Trophoblast cell (in vitro differentiated cells and primary cell): ENCODE data around the gene HMGN3.
A peak's percentile ranks its signal among the peaks of the same experiment; 100 is the strongest.

ENCODE experiments used
- DNase-seq, 2 donors: peaks; one replicate each; pipeline ENCODE4 v3.0.0-alpha.2; 2016
- H2AFZ ChIP-seq: 2 replicates; pipeline ENCODE4 v1.6.1; 2013; ENCODE audit warnings: low read length, moderate library complexity, mild to moderate bottlenecking; ENCODE audit not compliant: insufficient read depth, poor library complexity
- H2AK5ac ChIP-seq: 2 replicates; pipeline ENCODE4 v1.6.1; 2013; ENCODE audit warnings: mild to moderate bottlenecking, low read length
- H2BK120ac ChIP-seq: 2 replicates; pipeline ENCODE4 v1.6.1; 2013; ENCODE audit warnings: low read length, mild to moderate bottlenecking, moderate library complexity; ENCODE audit not compliant: insufficient read depth, poor library complexity
- H2BK12ac ChIP-seq: 2 replicates; pipeline ENCODE4 v1.6.1; 2013; ENCODE audit warnings: mild to moderate bottlenecking, low read length, moderate library complexity
- H2BK5ac ChIP-seq: 2 replicates; pipeline ENCODE4 v1.6.1; 2013; ENCODE audit warnings: low read length, low read depth, moderate library complexity, mild to moderate bottlenecking; ENCODE audit not compliant: poor library complexity
- H3K14ac ChIP-seq: 2 replicates; pipeline ENCODE4 v1.6.1; 2013; ENCODE audit warnings: mild to moderate bottlenecking, low read length
- H3K18ac ChIP-seq: 2 replicates; pipeline ENCODE4 v1.6.1; 2013; ENCODE audit warnings: mild to moderate bottlenecking, low read length
- H3K23ac ChIP-seq: 2 replicates; pipeline ENCODE4 v1.6.1; 2013; ENCODE audit warnings: low read length
- H3K27ac ChIP-seq: 2 replicates; pipeline ENCODE4 v1.5.1; 2013; ENCODE audit warnings: low read depth, mild to moderate bottlenecking, inconsistent platforms, low read length, moderate library complexity
- H3K27me3 ChIP-seq: 2 replicates; pipeline ENCODE4 v1.6.1; 2013; ENCODE audit warnings: inconsistent platforms, mild to moderate bottlenecking, low read length, moderate library complexity; ENCODE audit not compliant: insufficient read depth
- H3K36me3 ChIP-seq, 2 experiments: 1 replicate in 1 of 2; 2 replicates in 1 of 2; pipeline ENCODE4 v1.6.1; 2013; ENCODE audit warnings: low read length in 2 of 2, mild to moderate bottlenecking in 2 of 2, moderate library complexity in 1 of 2; ENCODE audit not compliant: insufficient read depth in 2 of 2, control insufficient read depth in 1 of 2
- H3K4ac ChIP-seq: 2 replicates; pipeline ENCODE4 v1.6.1; 2013; ENCODE audit warnings: low read depth, mild to moderate bottlenecking, low read length, moderate library complexity
- H3K4me1 ChIP-seq, 2 experiments: 1 replicate in 1 of 2; 2 replicates in 1 of 2; pipeline ENCODE4 v1.6.1; 2013; ENCODE audit warnings: low read length in 2 of 2, mild to moderate bottlenecking in 2 of 2, moderate library complexity in 1 of 2; ENCODE audit not compliant: insufficient read depth in 2 of 2, control insufficient read depth in 1 of 2
- H3K4me2 ChIP-seq: 2 replicates; pipeline ENCODE4 v1.6.1; 2013; ENCODE audit warnings: inconsistent platforms, mild to moderate bottlenecking, low read length, moderate library complexity
- H3K4me3 ChIP-seq: 2 replicates; pipeline ENCODE4 v1.5.1; 2013; ENCODE audit warnings: mild to moderate bottlenecking, low read depth, low read length, inconsistent platforms
- H3K79me1 ChIP-seq: one replicate; pipeline ENCODE4 v1.6.1; 2013; ENCODE audit warnings: low read length
- H3K79me2 ChIP-seq: 2 replicates; pipeline ENCODE4 v1.6.1; 2013; ENCODE audit warnings: low read length, mild to moderate bottlenecking; ENCODE audit not compliant: control insufficient read depth, insufficient read depth, poor library complexity
- H3K9ac ChIP-seq: 2 replicates; pipeline ENCODE4 v1.6.1; 2013; ENCODE audit warnings: mild to moderate bottlenecking, low read length
- H3K9me3 ChIP-seq: 2 replicates; pipeline ENCODE4 v1.6.1; 2013; ENCODE audit warnings: low read depth, mild to moderate bottlenecking, control low read depth, inconsistent platforms, low read length; ENCODE audit not compliant: insufficient read depth
- H4K12ac ChIP-seq: 2 replicates; pipeline ENCODE4 v1.6.1; 2013; ENCODE audit warnings: low read depth, mild to moderate bottlenecking, low read length, moderate library complexity
- H4K8ac ChIP-seq: 2 replicates; pipeline ENCODE4 v1.6.1; 2013; ENCODE audit warnings: low read depth, mild to moderate bottlenecking, low read length, moderate library complexity
- H4K91ac ChIP-seq: one replicate; pipeline ENCODE4 v1.6.1; 2013; ENCODE audit warnings: low read depth, mild to moderate bottlenecking, low read length, moderate library complexity
- WGBS: extraction: QIAGEN DNeasy Blood & Tissue Kit; methylation state at CpG from one replicate; pipeline ENCODE4 v1.1.7; 2013; ENCODE audit warnings: missing lambda C conversion rate; ENCODE audit not compliant: insufficient read length, insufficient coverage; ENCODE audit errors: extremely low coverage; 5-methylcytosine and 5-hydroxymethylcytosine counted together

Gene HMGN3

DNA sequence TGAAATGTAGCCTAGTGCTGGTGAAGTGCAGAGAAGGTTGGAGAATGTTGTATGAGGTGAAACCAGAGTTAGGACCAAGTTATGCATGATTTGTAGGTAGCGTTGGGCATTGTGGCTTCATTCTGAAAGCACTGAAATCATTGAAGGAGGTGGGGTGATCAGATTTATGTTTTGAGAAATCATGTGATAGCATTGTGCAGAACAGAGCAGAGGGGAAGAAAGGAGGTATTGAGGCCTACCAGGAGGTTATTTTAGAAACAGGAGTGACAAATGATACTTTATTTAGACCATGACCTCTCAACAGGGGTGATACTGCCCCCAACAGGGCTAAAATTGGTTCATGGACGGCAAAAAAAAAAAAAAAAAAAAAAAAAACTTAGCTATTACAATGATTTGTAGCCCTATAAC, 15.6 kb upstream of the HMGN3 start:
- no peaks in the 10 kb centered on the region for H3K27me3 ChIP-seq
- H4K91ac ChIP-seq = no peak overlapping the region
- no peaks in the 10 kb centered on the region for H3K36me3 ChIP-seq
- H3K23ac ChIP-seq = no peak overlapping the region
- no peaks in the 10 kb centered on the region for H3K9me3 ChIP-seq
- H3K9ac ChIP-seq = no peak overlapping the region
- no peak overlapping the region for H2BK5ac ChIP-seq
- no peak overlapping the region for H2AK5ac ChIP-seq
- no peak for DNase-seq
- H3K4me2 ChIP-seq = no peak overlapping the region
- H3K4ac ChIP-seq = no peak overlapping the region
- H3K27ac ChIP-seq = no peak overlapping the region
- H3K18ac ChIP-seq = no peak overlapping the region
- no CpG with 5 or more reads among the region's 2 CpGs for WGBS
- H3K14ac ChIP-seq = no peak overlapping the region
- no peak overlapping the region for H3K4me3 ChIP-seq
- H4K12ac ChIP-seq = no peak overlapping the region
- H2AFZ ChIP-seq = no peak overlapping the region
- H2BK120ac ChIP-seq = no peak overlapping the region
- no peak overlapping the region for H4K8ac ChIP-seq
- no peaks in the 10 kb centered on the region for H3K79me2 ChIP-seq
- no peaks in the 10 kb centered on the region for H3K79me1 ChIP-seq
- no peak overlapping the region for H2BK12ac ChIP-seq
- H3K4me1 ChIP-seq = no peaks in the 10 kb centered on the region

GRCh38 chr6:79249136-79249535, 14.7 kb upstream of the HMGN3 start:
- Histone ChIP-seq H3K79me1 (no peaks in the 10 kb centered on the region), H3K4ac (no peak overlapping the region), H3K23ac (peak overlapping the region; percentile 73), H2BK120ac (no peak overlapping the region), H3K36me3 (no peaks in the 10 kb centered on the region), H3K14ac (no peak overlapping the region), H4K12ac (no peak overlapping the region), H3K4me3 (no peak overlapping the region), H3K27me3 (no peaks in the 10 kb centered on the region), H3K4me1 (no peaks in the 10 kb centered on the region), H3K18ac (no peak overlapping the region), H2AK5ac (no peak overlapping the region), H3K4me2 (no peak overlapping the region), H2BK12ac (no peak overlapping the region), H4K8ac (no peak overlapping the region), H3K79me2 (no peaks in the 10 kb centered on the region), H3K9ac (no peak overlapping the region), H4K91ac (no peak overlapping the region), H2BK5ac (no peak overlapping the region), H3K27ac (no peak overlapping the region), H3K9me3 (no peaks in the 10 kb centered on the region), H2AFZ (no peak overlapping the region)
- no peak for DNase-seq
- no CpG with 5 or more reads among the region's 2 CpGs for WGBS

GRCh38 chr6:79246891-79247290, 12.4 kb upstream of the HMGN3 start:
- no peaks in the 10 kb centered on the region for H3K79me1 ChIP-seq
- no peaks in the 10 kb centered on the region for H3K79me2 ChIP-seq
- H3K36me3 ChIP-seq = no peaks in the 10 kb centered on the region
- no peaks in the 10 kb centered on the region for H3K27me3 ChIP-seq
- H3K9ac ChIP-seq = no peak overlapping the region
- no peak overlapping the region for H3K4me2 ChIP-seq
- no peaks in the 10 kb centered on the region for H3K4me1 ChIP-seq
- no peak overlapping the region for H3K23ac ChIP-seq
- H4K12ac ChIP-seq = no peak overlapping the region
- no peak overlapping the region for H3K18ac ChIP-seq
- no peak overlapping the region for H2AK5ac ChIP-seq
- no peak overlapping the region for H2BK12ac ChIP-seq
- no peak overlapping the region for H2AFZ ChIP-seq
- DNase-seq = no peak
- H3K14ac ChIP-seq = no peak overlapping the region
- no peak overlapping the region for H3K27ac ChIP-seq
- H2BK5ac ChIP-seq = no peak overlapping the region
- H4K91ac ChIP-seq = no peak overlapping the region
- no peak overlapping the region for H3K4ac ChIP-seq
- no peak overlapping the region for H2BK120ac ChIP-seq
- H3K9me3 ChIP-seq = no peaks in the 10 kb centered on the region
- H4K8ac ChIP-seq = no peak overlapping the region
- H3K4me3 ChIP-seq = no peak overlapping the region

GRCh38 chr6:79241228-79241627, 6.7 kb upstream of the HMGN3 start:
- Histone ChIP-seq H3K4me1 (no peaks in the 10 kb centered on the region), H3K14ac (no peak overlapping the region), H3K9me3 (no peaks in the 10 kb centered on the region), H2BK12ac (no peak overlapping the region), H4K8ac (no peak overlapping the region), H3K9ac (no peak overlapping the region), H3K18ac (no peak overlapping the region), H2AFZ (no peak overlapping the region), H3K4me2 (no peak overlapping the region), H3K79me2 (no peaks in the 10 kb centered on the region), H3K4me3 (no peak overlapping the region), H4K12ac (no peak overlapping the region), H3K27me3 (no peaks in the 10 kb centered on the region), H3K4ac (no peak overlapping the region), H3K79me1 (no peaks in the 10 kb centered on the region), H2BK120ac (no peak overlapping the region), H3K23ac (no peak overlapping the region), H2AK5ac (no peak overlapping the region), H3K27ac (no peak overlapping the region), H4K91ac (no peak overlapping the region), H2BK5ac (no peak overlapping the region), H3K36me3 (no peaks in the 10 kb centered on the region)
- DNase-seq = no peak
- whole genome bisulfite sequencing = no CpG with 5 or more reads among the region's 2 CpGs
